Measurements from ENCODE around the gene ZFR.

DNA sequence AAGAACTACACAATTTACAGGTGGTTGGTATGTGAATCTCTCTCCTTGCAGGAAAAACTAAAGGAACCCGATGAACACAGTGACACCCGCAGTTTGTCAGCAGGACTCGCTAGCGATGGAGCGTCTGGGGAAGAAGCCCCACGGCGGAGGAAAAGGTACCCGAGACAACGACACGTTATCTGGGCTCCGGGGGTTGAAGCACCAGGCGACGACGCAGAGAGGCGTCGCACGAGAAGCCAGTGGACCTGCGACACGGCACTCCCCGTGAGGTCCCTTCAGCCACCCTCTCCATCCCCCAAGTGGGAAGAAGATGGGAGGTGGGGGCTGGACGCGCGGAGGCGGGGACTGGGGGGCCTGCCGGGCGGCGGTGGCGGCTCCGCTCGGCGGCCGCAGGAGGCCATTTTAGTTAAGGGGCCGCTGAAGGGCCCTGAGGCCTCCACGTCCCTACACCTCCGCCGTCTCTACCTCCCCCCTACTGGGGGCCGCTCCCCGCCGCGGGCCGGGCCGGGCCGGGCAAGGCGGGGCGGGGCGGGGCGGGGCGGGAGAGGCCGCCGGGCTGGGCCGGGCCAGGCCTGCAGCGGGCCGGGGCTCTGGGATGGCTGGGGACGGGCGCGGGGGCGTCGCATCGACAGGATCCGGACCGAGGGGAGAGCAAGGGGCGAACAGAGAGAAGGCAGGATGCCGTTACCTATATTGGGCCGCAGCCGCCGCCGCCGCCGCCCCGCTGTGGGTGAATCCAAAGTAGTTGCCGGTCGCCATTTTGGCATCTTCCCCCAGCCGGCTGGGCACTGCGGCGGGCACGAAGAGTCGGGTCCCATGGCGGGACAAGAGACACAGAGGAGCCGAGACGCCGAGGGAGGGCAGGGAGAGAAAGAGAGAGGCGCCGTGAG lies 754 bp downstream of the ZFR start:
- TF ChIP-seq, protein P1, sequence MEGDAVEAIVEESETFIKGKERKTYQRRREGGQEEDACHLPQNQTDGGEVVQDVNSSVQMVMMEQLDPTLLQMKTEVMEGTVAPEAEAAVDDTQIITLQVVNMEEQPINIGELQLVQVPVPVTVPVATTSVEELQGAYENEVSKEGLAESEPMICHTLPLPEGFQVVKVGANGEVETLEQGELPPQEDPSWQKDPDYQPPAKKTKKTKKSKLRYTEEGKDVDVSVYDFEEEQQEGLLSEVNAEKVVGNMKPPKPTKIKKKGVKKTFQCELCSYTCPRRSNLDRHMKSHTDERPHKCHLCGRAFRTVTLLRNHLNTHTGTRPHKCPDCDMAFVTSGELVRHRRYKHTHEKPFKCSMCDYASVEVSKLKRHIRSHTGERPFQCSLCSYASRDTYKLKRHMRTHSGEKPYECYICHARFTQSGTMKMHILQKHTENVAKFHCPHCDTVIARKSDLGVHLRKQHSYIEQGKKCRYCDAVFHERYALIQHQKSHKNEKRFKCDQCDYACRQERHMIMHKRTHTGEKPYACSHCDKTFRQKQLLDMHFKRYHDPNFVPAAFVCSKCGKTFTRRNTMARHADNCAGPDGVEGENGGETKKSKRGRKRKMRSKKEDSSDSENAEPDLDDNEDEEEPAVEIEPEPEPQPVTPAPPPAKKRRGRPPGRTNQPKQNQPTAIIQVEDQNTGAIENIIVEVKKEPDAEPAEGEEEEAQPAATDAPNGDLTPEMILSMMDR (IDR thresholded peaks at IDR 0.05): no peak
- no peak for TF ChIP-seq POLR2A (IDR thresholded peaks at IDR 0.05)

Measured in esophagus squamous epithelium (tissue), 4 donors.